IMR-90 (cell line): ENCODE results near the gene NFATC1. TPM values are rescaled to one million over a fixed set of nuclear protein-coding genes. Genes with fewer than 3 reads are reported as not detected.

Experiments used
- ATAC-seq: fragments of 200-7000 bp; cut with Tn5 transposase; 2 replicates; pipeline ENCODE4 v1.9.1; 2020; ENCODE audit warnings: low read depth, mild to moderate bottlenecking, moderate library complexity
- BruUV-seq: library from RNA; stranded (reverse); fragments of 400-500 nt; replicated peaks from 2 replicates; lab custom pipeline; 2021; lab: Mats Ljungman, UMichigan
- CTCF ChIA-PET: fragments of 300-600 bp; formaldehyde crosslinking; extraction: SDS; loops from one replicate; lab custom pipeline; 2021; ENCODE audit warnings: antibody characterized with exemption; lab: Yijun Ruan, JAX
- POLR2A ChIA-PET: fragments of 300-600 bp; sonication (Branson Sonifier 250); formaldehyde crosslinking; loops from one replicate; lab custom pipeline; 2022; ENCODE audit warnings: antibody characterized with exemption; ENCODE audit not compliant: unreplicated experiment; lab: Charles Lee
- DNase-seq: peaks from one replicate; pipeline ENCODE4 v3.0.0; 2013
- H2AFZ ChIP-seq: replicated peaks from 2 replicates; pipeline ENCODE3; 2013; ENCODE audit warnings: low read length, mild to moderate bottlenecking; ENCODE audit not compliant: poor library complexity
- H2AK5ac ChIP-seq: 2 replicates; pipeline ENCODE4 v1.6.1; 2013; ENCODE audit warnings: low read depth, low read length, inconsistent platforms
- H2AK9ac ChIP-seq: replicated peaks from 2 replicates; pipeline ENCODE3; 2013; ENCODE audit warnings: mild to moderate bottlenecking, low read depth, low read length, moderate library complexity; ENCODE audit not compliant: poor library complexity
- H2BK120ac ChIP-seq: 2 replicates; pipeline ENCODE4 v1.6.1; 2013; ENCODE audit warnings: low read depth, low read length, inconsistent platforms
- H2BK15ac ChIP-seq: 3 replicates; pipeline ENCODE4 v1.6.1; 2013; ENCODE audit warnings: low read depth, low read length, inconsistent platforms
- H2BK20ac ChIP-seq: 2 replicates; pipeline ENCODE4 v1.6.1; 2013; ENCODE audit warnings: low read depth, mild to moderate bottlenecking, inconsistent platforms, low read length, moderate library complexity
- H2BK5ac ChIP-seq: 2 replicates; pipeline ENCODE4 v1.6.1; 2013; ENCODE audit warnings: mild to moderate bottlenecking, low read depth, low read length, inconsistent platforms; ENCODE audit not compliant: poor library complexity, severe bottlenecking
- H3K14ac ChIP-seq: replicated peaks from 2 replicates; pipeline ENCODE4 v1.6.1; 2013; ENCODE audit warnings: low read depth, low read length, inconsistent platforms
- H3K18ac ChIP-seq: 2 replicates; pipeline ENCODE4 v1.6.1; 2013; ENCODE audit warnings: low read depth, low read length, control low read depth
- H3K23ac ChIP-seq: 2 replicates; pipeline ENCODE4 v1.6.1; 2013; ENCODE audit warnings: low read depth, low read length, inconsistent platforms
- H3K27ac ChIP-seq: 2 replicates; pipeline ENCODE4 v1.5.1; 2013; ENCODE audit warnings: mild to moderate bottlenecking, control low read depth, low read length; ENCODE audit not compliant: insufficient read depth
- H3K27me3 ChIP-seq: 2 replicates; pipeline ENCODE4 v1.6.1; 2013; ENCODE audit warnings: low read length; ENCODE audit not compliant: control insufficient read depth, insufficient read depth
- H3K36me3 ChIP-seq: 2 replicates; pipeline ENCODE4 v1.6.1; 2013; ENCODE audit warnings: low read length, mixed read lengths; ENCODE audit not compliant: control insufficient read depth, insufficient read depth
- H3K4ac ChIP-seq: 2 replicates; pipeline ENCODE4 v1.6.1; 2013; ENCODE audit warnings: low read depth, low read length, inconsistent platforms
- H3K4me1 ChIP-seq: 2 replicates; pipeline ENCODE4 v1.6.1; 2013; ENCODE audit warnings: low read length, mixed read lengths; ENCODE audit not compliant: control insufficient read depth, insufficient read depth
- H3K4me2 ChIP-seq: 2 replicates; pipeline ENCODE4 v1.6.1; 2013; ENCODE audit warnings: low read depth, mild to moderate bottlenecking, control low read depth, low read length, moderate library complexity
- H3K4me3 ChIP-seq: 2 replicates; pipeline ENCODE4 v1.5.1; 2013; ENCODE audit warnings: low read depth, mild to moderate bottlenecking, control low read depth, low read length, moderate library complexity; ENCODE audit not compliant: insufficient read depth
- H3K56ac ChIP-seq: 2 replicates; pipeline ENCODE4 v1.6.1; 2013; ENCODE audit warnings: low read length, inconsistent platforms; ENCODE audit not compliant: insufficient read depth; ENCODE audit errors: extremely low read depth
- H3K79me1 ChIP-seq, 2 experiments: 2 replicates each; pipeline ENCODE4 v1.6.1; 2013; ENCODE audit warnings: low read length in 2 of 2, inconsistent platforms in 1 of 2, low read depth in 1 of 2
- H3K9ac ChIP-seq: 2 replicates; pipeline ENCODE4 v1.6.1; 2013; ENCODE audit warnings: low read depth, low read length, control low read depth
- H3K9me1 ChIP-seq: 2 replicates; pipeline ENCODE4 v1.6.1; 2013; ENCODE audit warnings: low read length, inconsistent platforms; ENCODE audit not compliant: insufficient read depth
- H3K9me3 ChIP-seq: 2 replicates; pipeline ENCODE4 v1.6.1; 2013; ENCODE audit warnings: low read length; ENCODE audit not compliant: control insufficient read depth, insufficient read depth
- H4K20me1 ChIP-seq: 2 replicates; pipeline ENCODE4 v1.6.1; 2013; ENCODE audit warnings: low read length, inconsistent platforms; ENCODE audit not compliant: insufficient read depth
- H4K5ac ChIP-seq: 2 replicates; pipeline ENCODE4 v1.6.1; 2013; ENCODE audit warnings: mild to moderate bottlenecking, low read depth, low read length, control low read depth
- H4K8ac ChIP-seq, 2 experiments: 2 replicates each; pipeline ENCODE4 v1.6.1; 2013; ENCODE audit warnings: low read depth in 2 of 2, low read length in 2 of 2, control low read depth in 1 of 2, inconsistent platforms in 1 of 2
- H4K91ac ChIP-seq: 2 replicates; pipeline ENCODE4 v1.6.1; 2013; ENCODE audit warnings: low read depth, low read length, inconsistent platforms; ENCODE audit not compliant: insufficient read depth
- BHLHE40 ChIP-seq: fragments of 150-350 bp; IDR thresholded peaks from 2 replicates; pipeline ENCODE4 v1.6.1; 2016; ENCODE audit warnings: mild to moderate bottlenecking, low read depth, low read length
- CEBPB ChIP-seq: IDR thresholded peaks from 2 replicates; pipeline ENCODE4 v1.6.1; 2012; ENCODE audit warnings: low read depth, low read length, improper control_type of control experiment
- CHD1 ChIP-seq: IDR thresholded peaks from 2 replicates; pipeline ENCODE4 v1.6.1; 2012; ENCODE audit warnings: low read depth, low read length, improper control_type of control experiment
- FOS ChIP-seq: fragments of 150-350 bp; IDR thresholded peaks from 2 replicates; pipeline ENCODE4 v1.6.1; 2016; ENCODE audit warnings: low read depth, low read length
- MAFK ChIP-seq: IDR thresholded peaks from 2 replicates; pipeline ENCODE4 v1.6.1; 2012; ENCODE audit warnings: low read depth, low read length, improper control_type of control experiment
- MAZ ChIP-seq: IDR thresholded peaks from 2 replicates; pipeline ENCODE4 v1.6.1; 2012; ENCODE audit warnings: low read depth, mild to moderate bottlenecking, low read length, improper control_type of control experiment, moderate library complexity, borderline replicate concordance
- NFE2L2 ChIP-seq: fragments of 150-350 bp; IDR thresholded peaks from 2 replicates; pipeline ENCODE4 v1.6.1; 2016; ENCODE audit warnings: low read depth, mild to moderate bottlenecking, low read length
- POLR2A ChIP-seq: IDR thresholded peaks from 2 replicates; pipeline ENCODE4 v1.6.1; 2012; ENCODE audit warnings: mild to moderate bottlenecking, low read depth, low read length
- RAD21 ChIP-seq: IDR thresholded peaks from 2 replicates; pipeline ENCODE4 v1.6.1; 2012; ENCODE audit warnings: low read length, improper control_type of control experiment
- RCOR1 ChIP-seq: IDR thresholded peaks from 2 replicates; pipeline ENCODE4 v1.6.1; 2012; ENCODE audit warnings: mild to moderate bottlenecking, low read length, improper control_type of control experiment; ENCODE audit not compliant: insufficient replicate concordance
- RFX5 ChIP-seq: IDR thresholded peaks from 2 replicates; pipeline ENCODE4 v1.8.0; 2012; ENCODE audit warnings: low read depth, mild to moderate bottlenecking, low read length, moderate library complexity
- SMC3 ChIP-seq: fragments of 150-350 bp; IDR thresholded peaks from 2 replicates; pipeline ENCODE4 v1.6.1; 2016; ENCODE audit warnings: low read depth, mild to moderate bottlenecking, antibody characterized with exemption, low read length, moderate library complexity
- WGBS, 2 experiments: methylation state at CpG; one replicate each; pipeline versions ENCODE4 v1.1.5 to v1.1.7; 2013; ENCODE audit warnings: missing lambda C conversion rate in 2 of 2; ENCODE audit not compliant: insufficient read length in 1 of 2; ENCODE audit errors: extremely low coverage in 2 of 2; 5-methylcytosine and 5-hydroxymethylcytosine counted together
- dilution Hi-C: fragments of 300-500 bp; cut with HindIII; formaldehyde crosslinking; loops from one replicate; pipeline ENCODE4 v1.14.3; 2018; ENCODE audit warnings: low sequenced_read_pairs; ENCODE audit not compliant: unreplicated experiment
- in situ Hi-C: fragments of 300-500 bp; cut with MboI; formaldehyde crosslinking; loops from 3 replicates; pipeline ENCODE4 v1.14.3; 2019; ENCODE audit warnings: low sequenced_read_pairs, inconsistent platforms, mixed read lengths
- intact Hi-C: fragments of 100-400 bp; cut with micrococcal nuclease; formaldehyde crosslinking; loops from 2 replicates; pipeline ENCODE4 v1.10.0; 2022
- polyA plus RNA-seq, 3 experiments: library from polyadenylated mRNA; depleted of rRNA; stranded (reverse); fragments of >200 nt; gene quantifications; 2 replicates each; pipeline ENCODE4 v1.2.3, GENCODE V29; 2012; ENCODE audit warnings: low replicate concordance in 1 of 3
- total RNA-seq: library from RNA; depleted of rRNA; stranded (reverse); fragments of >200 nt; gene quantifications from 2 replicates; pipeline ENCODE4 v1.2.3, GENCODE V29; 2012
- TF ChIP-seq, protein P1 (sequence below): conservative IDR thresholded peaks from 2 replicates; pipeline ENCODE4 v1.5.1; 2012; ENCODE audit warnings: mild to moderate bottlenecking, low read depth, low read length, improper control_type of control experiment
- TF ChIP-seq, protein P2 (sequence below): fragments of 150-350 bp; IDR thresholded peaks from 2 replicates; pipeline ENCODE4 v1.6.1; 2016; ENCODE audit warnings: low read depth, mild to moderate bottlenecking, low read length, moderate library complexity, borderline replicate concordance
- TF ChIP-seq, protein P3 (sequence below): fragments of 150-350 bp; IDR thresholded peaks from 2 replicates; pipeline ENCODE4 v1.6.1; 2017; ENCODE audit warnings: mild to moderate bottlenecking, antibody characterized with exemption, low read length, low read depth

The NFATC1 gene
- total and polyA plus RNA-seq, 2 of the 4 experiments (the other 2 are of a cell fraction), result 0.36 to 1.8 TPM

DNA sequence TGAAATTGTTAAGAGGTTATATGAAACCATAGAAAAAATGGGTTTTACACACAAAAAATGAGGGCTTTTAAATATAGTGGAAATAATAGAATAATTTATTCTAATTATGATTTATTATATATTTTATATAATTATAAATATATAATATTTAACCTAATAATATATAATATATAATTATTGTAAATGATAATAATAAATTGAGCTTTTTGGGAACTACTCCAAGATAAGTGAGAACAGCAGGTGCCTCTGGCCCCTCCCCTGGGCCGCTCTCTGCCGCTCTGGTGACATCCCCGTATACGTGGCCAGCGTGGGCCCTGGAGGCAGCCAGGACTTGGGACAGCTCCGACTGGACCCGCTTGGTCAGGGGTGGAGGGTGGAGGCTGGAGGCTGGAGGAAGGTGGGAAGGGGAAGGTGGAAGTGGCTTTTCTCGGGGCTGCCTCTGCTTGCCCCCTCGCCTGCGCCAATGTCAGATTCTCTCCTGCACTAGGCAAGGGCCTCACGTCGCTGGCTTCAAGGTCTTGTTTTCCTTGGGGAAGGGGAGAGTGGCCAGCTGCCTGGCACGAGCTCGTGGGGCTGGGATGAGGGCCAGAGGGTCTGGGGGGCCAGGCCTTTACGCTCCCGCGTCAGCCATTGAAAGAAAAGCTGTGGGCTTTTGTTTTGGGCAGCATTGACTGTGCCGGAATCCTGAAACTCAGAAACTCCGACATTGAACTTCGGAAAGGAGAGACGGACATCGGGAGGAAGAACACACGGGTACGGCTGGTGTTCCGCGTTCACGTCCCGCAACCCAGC lies 54.8 kb downstream of the NFATC1 start:
- DNase-seq, result no peak
- H2AK5ac ChIP-seq, result no peak overlapping the region; the same call in 1 of the 2 replicates
- no peak overlapping the region for H4K5ac ChIP-seq
- ChIA-PET POLR2A (no interaction called here), CTCF (no interaction called here)
- H4K91ac ChIP-seq, result no peak overlapping the region
- H3K18ac ChIP-seq, result no peak overlapping the region
- no peak overlapping the region for H3K23ac ChIP-seq
- BruUV-seq, result no TSS peak
- no peak for ATAC-seq
- H3K14ac ChIP-seq, result no peak overlapping the region
- dilution Hi-C loops (no loop called here), intact Hi-C loops (no loop called here), in situ Hi-C loops (no loop called here)
- no peak overlapping the region for H2AFZ ChIP-seq
- H3K9me1 ChIP-seq, result peaks cover 5% of the 10 kb centered on the region; the same call in 1 of the 2 replicates
- no peak overlapping the region for H3K56ac ChIP-seq
- 90% methylated on average over 13 of the region's 28 CpGs; no CpG with 5 or more reads in 1 of the 2 experiments for WGBS, 2 experiments
- no peak overlapping the region for H3K27ac ChIP-seq
- peaks cover 3% of the 10 kb centered on the region; the same call in 1 of the 2 replicates for H3K4me1 ChIP-seq
- H2BK5ac ChIP-seq, result no peak overlapping the region
- H3K4me2 ChIP-seq, result no peak overlapping the region
- H3K4me3 ChIP-seq, result no peak overlapping the region
- H3K4ac ChIP-seq, result no peak overlapping the region
- H3K9ac ChIP-seq, result no peak overlapping the region
- no peaks in the 10 kb centered on the region for H3K9me3 ChIP-seq
- no peak overlapping the region for H2BK20ac ChIP-seq
- no peak overlapping the region for H2AK9ac ChIP-seq
- no peaks in the 10 kb centered on the region for H3K27me3 ChIP-seq
- peaks cover 5% of the 10 kb centered on the region for H4K20me1 ChIP-seq
- peaks cover 7% of the 10 kb centered on the region; the same call in 1 of the 2 replicates for H3K36me3 ChIP-seq
- H2BK15ac ChIP-seq, result no peak overlapping the region
- H4K8ac ChIP-seq, result no peak overlapping the region
- no peaks in the 10 kb centered on the region for H3K79me1 ChIP-seq
- no peak overlapping the region for H2BK120ac ChIP-seq
- TF ChIP-seq MAZ (no peak), RAD21 (no peak), POLR2A (no peak), CEBPB (no peak), FOS (no peak), SMC3 (no peak), NFE2L2 (no peak), RCOR1 (no peak), CHD1 (no peak), BHLHE40 (no peak), MAFK (no peak), RFX5 (no peak)
- TF ChIP-seq, protein P1, sequence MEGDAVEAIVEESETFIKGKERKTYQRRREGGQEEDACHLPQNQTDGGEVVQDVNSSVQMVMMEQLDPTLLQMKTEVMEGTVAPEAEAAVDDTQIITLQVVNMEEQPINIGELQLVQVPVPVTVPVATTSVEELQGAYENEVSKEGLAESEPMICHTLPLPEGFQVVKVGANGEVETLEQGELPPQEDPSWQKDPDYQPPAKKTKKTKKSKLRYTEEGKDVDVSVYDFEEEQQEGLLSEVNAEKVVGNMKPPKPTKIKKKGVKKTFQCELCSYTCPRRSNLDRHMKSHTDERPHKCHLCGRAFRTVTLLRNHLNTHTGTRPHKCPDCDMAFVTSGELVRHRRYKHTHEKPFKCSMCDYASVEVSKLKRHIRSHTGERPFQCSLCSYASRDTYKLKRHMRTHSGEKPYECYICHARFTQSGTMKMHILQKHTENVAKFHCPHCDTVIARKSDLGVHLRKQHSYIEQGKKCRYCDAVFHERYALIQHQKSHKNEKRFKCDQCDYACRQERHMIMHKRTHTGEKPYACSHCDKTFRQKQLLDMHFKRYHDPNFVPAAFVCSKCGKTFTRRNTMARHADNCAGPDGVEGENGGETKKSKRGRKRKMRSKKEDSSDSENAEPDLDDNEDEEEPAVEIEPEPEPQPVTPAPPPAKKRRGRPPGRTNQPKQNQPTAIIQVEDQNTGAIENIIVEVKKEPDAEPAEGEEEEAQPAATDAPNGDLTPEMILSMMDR, result no peak
- TF ChIP-seq, protein P2, sequence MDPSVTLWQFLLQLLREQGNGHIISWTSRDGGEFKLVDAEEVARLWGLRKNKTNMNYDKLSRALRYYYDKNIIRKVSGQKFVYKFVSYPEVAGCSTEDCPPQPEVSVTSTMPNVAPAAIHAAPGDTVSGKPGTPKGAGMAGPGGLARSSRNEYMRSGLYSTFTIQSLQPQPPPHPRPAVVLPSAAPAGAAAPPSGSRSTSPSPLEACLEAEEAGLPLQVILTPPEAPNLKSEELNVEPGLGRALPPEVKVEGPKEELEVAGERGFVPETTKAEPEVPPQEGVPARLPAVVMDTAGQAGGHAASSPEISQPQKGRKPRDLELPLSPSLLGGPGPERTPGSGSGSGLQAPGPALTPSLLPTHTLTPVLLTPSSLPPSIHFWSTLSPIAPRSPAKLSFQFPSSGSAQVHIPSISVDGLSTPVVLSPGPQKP, result no peak
- TF ChIP-seq, protein P3, sequence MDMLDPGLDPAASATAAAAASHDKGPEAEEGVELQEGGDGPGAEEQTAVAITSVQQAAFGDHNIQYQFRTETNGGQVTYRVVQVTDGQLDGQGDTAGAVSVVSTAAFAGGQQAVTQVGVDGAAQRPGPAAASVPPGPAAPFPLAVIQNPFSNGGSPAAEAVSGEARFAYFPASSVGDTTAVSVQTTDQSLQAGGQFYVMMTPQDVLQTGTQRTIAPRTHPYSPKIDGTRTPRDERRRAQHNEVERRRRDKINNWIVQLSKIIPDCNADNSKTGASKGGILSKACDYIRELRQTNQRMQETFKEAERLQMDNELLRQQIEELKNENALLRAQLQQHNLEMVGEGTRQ, result no peak
